Esophagus squamous epithelium (tissue), 5 donors: ENCODE results near the gene GRIN1. TPM values are rescaled to one million over a fixed set of nuclear protein-coding genes. Genes with fewer than 3 reads are reported as not detected.

Experiments
- DNase-seq: peaks from one replicate; lab custom pipeline; 2025; lab: John Stamatoyannopoulos, UW
- H3K27ac ChIP-seq, 4 donors: fragments of 200-600 bp; sonication (generic); one replicate each; pipeline ENCODE4 v1.5.1; 2016 to 2019; ENCODE audit warnings: mild to moderate bottlenecking in 1 of 4
- H3K27me3 ChIP-seq, 4 donors: fragments of 200-600 bp; sonication (generic); 1 replicate in 3 of 4; 2 replicates in 1 of 4; pipeline versions ENCODE4 v1.5.1 to v1.6.0; 2017 to 2021; ENCODE audit warnings: antibody characterized with exemption in 1 of 4
- H3K36me3 ChIP-seq, 3 donors: fragments of 200-600 bp; sonication (generic); one replicate each; pipeline ENCODE4 v1.5.1; 2016 to 2019
- H3K4me1 ChIP-seq, 3 donors: fragments of 200-600 bp; sonication (generic); one replicate each; pipeline ENCODE4 v1.5.1; 2017 to 2019
- H3K4me3 ChIP-seq, 4 donors: fragments of 200-600 bp; sonication (generic); 1 replicate in 3 of 4; 2 replicates in 1 of 4; pipeline ENCODE4 v1.5.1; 2016 to 2019; ENCODE audit warnings: mild to moderate bottlenecking in 2 of 4, moderate library complexity in 1 of 4
- H3K9me3 ChIP-seq, 3 donors: fragments of 200-600 bp; sonication (generic); one replicate each; pipeline ENCODE4 v1.5.1; 2016 to 2019
- POLR2A ChIP-seq, 4 donors: fragments of 450-650 bp; IDR thresholded peaks; one replicate each; pipeline ENCODE4 v1.6.1; 2017; ENCODE audit warnings: antibody characterized with exemption in 4 of 4, mild to moderate bottlenecking in 4 of 4, moderate library complexity in 3 of 4
- WGBS, 2 donors: methylation state at CpG; one replicate each; pipeline ENCODE4 v1.1.5; 2018; 5-methylcytosine and 5-hydroxymethylcytosine counted together
- intact Hi-C: fragments of 100-400 bp; cut with DNase I; formaldehyde crosslinking; loops from one replicate; pipeline ENCODE4 v1.15.0; 2022
- total RNA-seq, 4 donors: library from RNA; depleted of rRNA; stranded (reverse); fragments of >200 nt; gene quantifications; one replicate each; pipeline ENCODE4 v1.1.0, GENCODE V29; 2016
- TF ChIP-seq, protein P1 (sequence below), 6 experiments: fragments of 450-650 bp in 4 of 6; fragments of 200-600 bp in 2 of 6; sonication (generic) in 2 of 6; IDR thresholded peaks; one replicate each; pipeline ENCODE4 v1.5.1; 2016 to 2019; ENCODE audit warnings: antibody characterized with exemption in 6 of 6, mild to moderate bottlenecking in 4 of 6, moderate library complexity in 4 of 6
- donor health status: DM: yes; HTN: yes; CAD: no.

The GRIN1 gene
- total RNA-seq, 4 donors from 2014 or later, result 0.38 TPM; not detected in 3

DNA sequence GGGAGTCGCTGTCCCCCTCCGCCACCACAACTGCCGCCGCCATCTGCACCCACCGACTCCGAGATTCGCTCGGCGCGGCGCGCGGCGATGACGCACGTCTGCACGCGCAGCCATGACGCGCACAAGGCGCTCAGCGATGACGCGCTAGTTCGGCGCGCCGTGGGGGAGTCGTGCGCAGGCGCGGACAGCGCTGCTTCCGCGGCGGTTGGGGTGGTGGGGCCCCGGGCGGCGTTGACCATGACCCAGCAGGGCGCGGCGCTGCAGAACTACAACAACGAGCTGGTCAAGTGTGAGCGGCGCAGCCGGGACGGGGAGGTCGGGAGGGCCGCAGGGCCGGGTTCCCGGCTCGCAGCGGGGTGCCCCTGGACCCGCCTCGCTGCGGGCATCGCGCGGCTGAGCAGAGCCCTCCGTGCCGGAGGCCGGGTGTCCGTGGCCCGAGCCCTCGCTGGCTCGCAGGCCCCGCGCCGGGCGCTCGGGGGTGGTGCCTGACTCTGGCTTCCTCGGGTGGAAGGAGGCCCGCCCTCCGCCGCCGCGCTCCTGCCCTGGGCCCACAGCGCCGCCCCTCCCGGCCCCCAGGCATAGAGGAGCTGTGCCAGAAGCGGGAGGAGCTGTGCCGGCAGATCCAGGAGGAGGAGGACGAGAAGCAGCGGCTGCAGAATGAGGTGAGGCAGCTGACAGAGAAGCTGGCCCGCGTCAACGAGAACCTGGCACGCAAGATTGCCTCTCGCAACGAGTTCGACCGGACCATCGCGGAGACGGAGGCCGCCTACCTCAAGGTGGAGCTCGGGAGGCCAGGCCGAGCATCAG is 49.7 kb downstream of the GRIN1 start, which contains the start of the genes ANAPC2 and SSNA1:
Gene ANAPC2 (minus strand): TSS at position 71 of the 807 bp plus-strand sequence. CDS start 28 bp downstream, at position 43.
Gene SSNA1 (plus strand): TSS at position 187 of the 807 bp plus-strand sequence. CDS start 51 bp downstream, at position 238.
- peak; percentile 62 for DNase-seq
- Histone ChIP-seq H3K9me3 (no peaks in the 10 kb centered on the region), H3K4me1 (peaks cover 41 to 74% (median 43%) of the 10 kb centered on the region in 3 donors), H3K27me3 (no peaks in the 10 kb centered on the region), H3K36me3 (peaks cover 25 to 79% (median 32%) of the 10 kb centered on the region in 3 donors), H3K4me3 (peak within 1 kb of the TSS; percentile 78 to 100 (median 88)), H3K27ac (peak within 1 kb of the TSS; percentile 85 to 99 (median 98))
- TF ChIP-seq, protein P1, sequence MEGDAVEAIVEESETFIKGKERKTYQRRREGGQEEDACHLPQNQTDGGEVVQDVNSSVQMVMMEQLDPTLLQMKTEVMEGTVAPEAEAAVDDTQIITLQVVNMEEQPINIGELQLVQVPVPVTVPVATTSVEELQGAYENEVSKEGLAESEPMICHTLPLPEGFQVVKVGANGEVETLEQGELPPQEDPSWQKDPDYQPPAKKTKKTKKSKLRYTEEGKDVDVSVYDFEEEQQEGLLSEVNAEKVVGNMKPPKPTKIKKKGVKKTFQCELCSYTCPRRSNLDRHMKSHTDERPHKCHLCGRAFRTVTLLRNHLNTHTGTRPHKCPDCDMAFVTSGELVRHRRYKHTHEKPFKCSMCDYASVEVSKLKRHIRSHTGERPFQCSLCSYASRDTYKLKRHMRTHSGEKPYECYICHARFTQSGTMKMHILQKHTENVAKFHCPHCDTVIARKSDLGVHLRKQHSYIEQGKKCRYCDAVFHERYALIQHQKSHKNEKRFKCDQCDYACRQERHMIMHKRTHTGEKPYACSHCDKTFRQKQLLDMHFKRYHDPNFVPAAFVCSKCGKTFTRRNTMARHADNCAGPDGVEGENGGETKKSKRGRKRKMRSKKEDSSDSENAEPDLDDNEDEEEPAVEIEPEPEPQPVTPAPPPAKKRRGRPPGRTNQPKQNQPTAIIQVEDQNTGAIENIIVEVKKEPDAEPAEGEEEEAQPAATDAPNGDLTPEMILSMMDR (IDR thresholded peaks at IDR 0.05), result peak in 4 of 6 experiments; percentile 16 to 73 (median 36)
- TF ChIP-seq POLR2A (IDR thresholded peaks at IDR 0.05), result peak in 3 of 4 donors; percentile 89 to 93 (median 92)
- intact Hi-C loops, result loop anchor here (10.0 kb wide), 1 partner anchor 46 kb away; the partner anchor contains the start of gene SLC34A3
- 0% methylated on average over 25 of the region's 98 CpGs; no CpG with 5 or more reads in 1 of the 2 donors for WGBS, 2 donors

DNA sequence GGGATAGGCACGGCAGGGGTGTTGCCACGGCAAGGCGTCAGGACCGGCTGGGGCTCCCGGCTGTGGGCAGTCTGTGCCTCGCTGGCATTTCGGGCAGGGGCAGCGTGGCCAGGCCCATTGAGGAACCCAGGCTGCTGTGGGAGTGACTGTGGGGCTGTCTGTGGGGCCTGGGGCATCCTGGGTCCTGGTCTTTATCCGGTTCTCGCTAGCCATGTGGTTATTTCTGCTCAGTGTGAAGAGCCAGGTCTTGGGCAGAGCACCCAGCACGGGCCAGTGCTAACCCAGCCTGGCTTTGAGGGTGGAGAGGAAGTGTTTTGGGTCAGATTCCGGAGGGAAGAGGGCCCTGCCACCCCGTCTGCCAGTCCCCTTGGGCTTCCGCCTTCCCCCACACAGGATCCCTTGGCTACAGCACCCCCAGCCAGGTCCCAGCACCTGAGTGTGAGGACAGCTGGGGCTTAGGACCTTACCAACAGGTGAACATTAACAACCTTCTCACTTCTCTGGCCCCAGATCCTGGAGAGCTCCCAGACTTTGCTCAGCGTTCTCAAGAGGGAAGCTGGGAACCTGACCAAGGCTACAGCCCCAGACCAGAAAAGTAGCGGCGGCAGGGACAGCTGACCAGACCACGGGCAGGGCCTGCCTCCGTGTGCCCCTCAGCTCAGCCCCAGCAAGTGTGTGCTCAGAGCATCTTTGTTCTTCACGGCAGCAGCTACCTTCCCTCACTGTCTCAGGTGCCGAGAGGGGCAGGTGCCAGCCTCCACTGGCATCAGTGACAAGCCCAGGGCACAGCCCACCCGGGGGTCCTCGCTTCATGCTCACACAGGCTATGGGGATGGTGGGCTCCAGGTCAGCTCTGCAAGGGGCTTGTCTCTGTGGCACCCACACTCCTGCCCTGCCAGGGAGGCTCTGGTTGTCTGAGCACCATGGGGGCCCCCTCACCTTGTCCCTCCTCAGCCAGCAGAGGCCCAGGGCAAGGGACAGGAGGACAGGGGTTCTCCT is 50.6 kb downstream of the GRIN1 start:
- intact Hi-C loops, result loop anchor here (10.0 kb wide), 1 partner anchor 45 kb away; the partner anchor contains the start of gene SLC34A3
- DNase-seq, result no peak
- TF ChIP-seq, protein P1 (IDR thresholded peaks at IDR 0.05), result no peak
- TF ChIP-seq POLR2A (IDR thresholded peaks at IDR 0.05), result no peak

DNA sequence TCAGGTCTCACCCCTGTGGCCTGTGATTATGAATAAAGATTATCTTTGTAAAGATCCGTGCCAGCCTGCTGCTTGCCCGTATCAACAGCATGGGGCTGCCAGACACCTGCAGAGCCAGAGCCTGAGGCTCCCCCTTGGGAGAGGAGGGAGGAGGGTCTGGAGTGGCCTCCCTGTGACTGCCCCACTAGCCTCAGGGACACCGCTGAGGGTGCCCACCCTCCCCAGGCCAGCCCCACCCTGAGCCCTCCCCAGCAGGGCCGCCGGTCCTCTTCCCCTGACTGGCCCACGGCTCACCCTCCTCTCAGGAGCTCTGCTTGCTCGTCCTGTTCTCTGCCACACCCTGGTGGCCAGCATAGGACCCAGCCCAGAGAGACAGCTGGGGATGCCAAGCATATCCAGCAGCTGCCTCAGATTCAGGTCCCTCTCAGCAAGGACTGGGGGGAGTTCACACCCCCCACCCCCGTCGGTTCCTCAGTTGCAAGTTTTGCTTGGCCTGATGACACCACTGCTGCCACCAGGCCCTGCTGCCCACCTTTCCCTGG is 51.4 kb downstream of the GRIN1 start:
- peak overlapping the region; percentile 85 to 99 (median 98) for H3K27ac ChIP-seq
- 44 to 64% methylated on average over 2 to 3 of the region's 9 CpGs for WGBS, 2 donors
- no peak for TF ChIP-seq POLR2A (IDR thresholded peaks at IDR 0.05)
- TF ChIP-seq, protein P1 (IDR thresholded peaks at IDR 0.05), result peak in 1 of 6 experiments; percentile 32
- DNase-seq, result no peak
- H3K27me3 ChIP-seq, result no peaks in the 10 kb centered on the region
- intact Hi-C loops, result no loop called here
- peaks cover 18 to 62% (median 20%) of the 10 kb centered on the region in 3 donors for H3K36me3 ChIP-seq
- H3K9me3 ChIP-seq, result no peaks in the 10 kb centered on the region
- peaks cover 56 to 82% (median 58%) of the 10 kb centered on the region in 3 donors for H3K4me1 ChIP-seq
- H3K4me3 ChIP-seq, result peak overlapping the region in 3 of 4 donors; percentile 78 to 100 (median 90)

More for the DNA sequence above, 50.6 kb downstream of the GRIN1 start:
- H3K9me3 ChIP-seq, result no peaks in the 10 kb centered on the region
- peaks cover 22 to 70% (median 27%) of the 10 kb centered on the region in 3 donors for H3K36me3 ChIP-seq
- 3 to 14% methylated on average over 3 to 7 of the region's 23 CpGs for WGBS, 2 donors
- H3K4me3 ChIP-seq, result peak overlapping the region; percentile 78 to 100 (median 88)
- H3K27ac ChIP-seq, result peak overlapping the region; percentile 85 to 99 (median 98)
- no peaks in the 10 kb centered on the region for H3K27me3 ChIP-seq
- H3K4me1 ChIP-seq, result peaks cover 49 to 82% (median 50%) of the 10 kb centered on the region in 3 donors

DNA sequence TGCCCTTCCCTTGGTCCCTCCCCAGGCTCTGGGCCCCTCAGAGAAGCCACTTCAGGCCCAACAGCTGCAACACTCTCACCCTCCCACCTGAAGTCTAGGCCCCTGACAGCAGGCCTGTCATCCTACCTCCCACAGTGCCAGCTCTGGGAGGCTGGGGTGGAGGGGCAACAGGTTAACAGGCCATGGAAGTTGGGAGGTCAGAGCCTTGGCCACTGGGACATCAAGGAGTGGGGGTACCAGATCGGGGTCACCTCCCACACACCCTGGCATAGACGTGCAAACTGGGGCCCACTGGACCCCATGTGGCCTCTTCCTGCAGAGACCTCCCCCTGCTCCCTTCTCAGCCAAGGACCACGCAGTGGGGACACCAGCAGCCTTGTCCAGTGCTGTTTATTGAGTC is 52.3 kb downstream of the GRIN1 start:
- H3K27me3 ChIP-seq, result no peaks in the 10 kb centered on the region
- H3K9me3 ChIP-seq, result no peaks in the 10 kb centered on the region
- H3K27ac ChIP-seq, result peak overlapping the region in 3 of 4 donors; percentile 85 to 99 (median 98)
- TF ChIP-seq, protein P1 (IDR thresholded peaks at IDR 0.05), result no peak
- no peak for TF ChIP-seq POLR2A (IDR thresholded peaks at IDR 0.05)
- 100% methylated on average over 1 of the region's 3 CpGs for WGBS, 2 donors
- H3K36me3 ChIP-seq, result peaks cover 13 to 54% (median 18%) of the 10 kb centered on the region in 3 donors
- peaks cover 57 to 82% (median 61%) of the 10 kb centered on the region in 3 donors for H3K4me1 ChIP-seq
- no peak for DNase-seq
- no peak overlapping the region for H3K4me3 ChIP-seq
- intact Hi-C loops, result no loop called here
